Kidney (tissue), 14 donors: ENCODE data around the gene LCA5. TPM values are rescaled to one million over a fixed set of nuclear protein-coding genes. Genes with fewer than 3 reads are reported as not detected.

Source experiments
- DNase-seq, 5 donors: peaks; one replicate each; pipeline ENCODE4 v3.0.0-alpha.2; 2013 to 2020
- FAIRE-seq: peaks from 2 replicates; lab custom pipeline; 2012; peaks lifted over from hg19 to GRCh38; lab: Jason Lieb, UNC
- H3K27ac ChIP-seq, 2 donors: one replicate each; pipeline ENCODE4 v1.7.0; 2013; ENCODE audit warnings: low read depth in 2 of 2, low read length in 2 of 2, inconsistent platforms in 1 of 2
- H3K27me3 ChIP-seq: one replicate; pipeline ENCODE4 v1.7.1; 2013; ENCODE audit warnings: low read length, inconsistent platforms; ENCODE audit not compliant: control insufficient read depth, insufficient read depth
- H3K36me3 ChIP-seq, 3 donors: one replicate each; pipeline versions ENCODE4 v1.7.0 to v1.7.1; 2013; ENCODE audit warnings: low read length in 3 of 3, control low read depth in 1 of 3, inconsistent platforms in 1 of 3; ENCODE audit not compliant: insufficient read depth in 3 of 3, control insufficient read depth in 2 of 3
- H3K4me1 ChIP-seq, 3 donors: one replicate each; pipeline versions ENCODE4 v1.7.0 to v1.7.1; 2013; ENCODE audit warnings: low read length in 3 of 3, inconsistent platforms in 1 of 3, low read depth in 1 of 3; ENCODE audit not compliant: control insufficient read depth in 2 of 3, insufficient read depth in 2 of 3
- H3K4me3 ChIP-seq, 3 donors: one replicate each; pipeline versions ENCODE4 v1.7.0 to v1.8.1; 2013; ENCODE audit warnings: low read length in 3 of 3, control low read depth in 1 of 3, inconsistent platforms in 1 of 3
- H3K9ac ChIP-seq, 3 donors: one replicate each; pipeline versions ENCODE4 v1.7.0 to v1.7.1; 2013; ENCODE audit warnings: low read length in 3 of 3, control low read depth in 1 of 3, inconsistent platforms in 1 of 3
- H3K9me3 ChIP-seq, 3 donors: one replicate each; pipeline versions ENCODE4 v1.7.0 to v1.7.1; 2013; ENCODE audit warnings: low read length in 3 of 3, control low read depth in 1 of 3, inconsistent platforms in 1 of 3; ENCODE audit not compliant: control insufficient read depth in 2 of 3, insufficient read depth in 1 of 3
- intact Hi-C: fragments of 100-400 bp; cut with DNase I; formaldehyde crosslinking; loops from one replicate; pipeline ENCODE4 v1.11.1; 2022
- polyA plus RNA-seq: library from polyadenylated mRNA; stranded (reverse); fragments of 350-450 nt; fragmentation: Illumina TruSeq; extraction: RNeasy Lipid Tissue Mini Kit (QIAGEN cat#74804); gene quantifications from one replicate; pipeline ENCODE4 v1.2.3, GENCODE V29; 2014; ENCODE audit warnings: low read depth, low replicate concordance; ENCODE audit not compliant: insufficient read depth
- total RNA-seq: library from RNA; stranded (reverse); fragmentation: NEBNext Ultra II Directional; extraction: Animal tissue kit (Norgen Biotek cat#: 25700); gene quantifications from one replicate; pipeline ENCODE4 v1.2.1, GENCODE V29; 2021
- TF ChIP-seq, protein P1 (sequence below): IDR thresholded peaks from 3 replicates; pipeline ENCODE4 v1.5.1; 2012; ENCODE audit warnings: mild to moderate bottlenecking, moderate library complexity, borderline replicate concordance; ENCODE audit not compliant: insufficient read depth; ENCODE audit errors: extremely low read depth
- donor health status: control.
- donor health status: control.
- donor health status: control.
- donor health status: control.
- donor health status: control.
- donor health status: DM: yes; HTN: yes; CAD: no.
- donor health status: Normal renal cell carcinoma (clear cell type).

Gene LCA5
- total and polyA plus RNA-seq, 2 donors from 2014 or later, result 2.0 to 4.8 TPM

DNA sequence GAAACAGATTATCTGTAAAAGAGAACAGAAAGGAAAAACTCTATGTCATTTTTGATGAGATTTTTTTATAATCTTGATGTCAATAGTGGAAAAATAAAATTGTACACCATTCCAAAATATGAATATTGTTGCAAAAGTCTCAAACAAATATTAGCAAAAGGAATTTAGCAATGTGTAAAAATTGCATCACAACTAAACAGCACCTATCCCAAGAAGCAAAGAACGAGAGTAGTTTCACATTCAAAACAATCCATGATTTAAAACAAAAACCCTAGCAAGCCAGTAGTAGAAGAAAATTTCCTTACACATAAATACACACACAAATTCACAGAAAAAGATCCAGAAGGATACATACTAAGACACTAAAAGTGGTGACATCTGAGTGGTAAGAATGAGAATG lies 38.4 kb downstream of the LCA5 start:
- no peak overlapping the region for H3K9ac ChIP-seq
- no peak overlapping the region for H3K4me3 ChIP-seq
- intact Hi-C loops, result no loop called here
- H3K27ac ChIP-seq, result no peak overlapping the region
- DNase-seq (no peak), FAIRE-seq (no peak)
- no peaks in the 10 kb centered on the region for H3K36me3 ChIP-seq
- no peaks in the 10 kb centered on the region for H3K9me3 ChIP-seq
- TF ChIP-seq, protein P1, sequence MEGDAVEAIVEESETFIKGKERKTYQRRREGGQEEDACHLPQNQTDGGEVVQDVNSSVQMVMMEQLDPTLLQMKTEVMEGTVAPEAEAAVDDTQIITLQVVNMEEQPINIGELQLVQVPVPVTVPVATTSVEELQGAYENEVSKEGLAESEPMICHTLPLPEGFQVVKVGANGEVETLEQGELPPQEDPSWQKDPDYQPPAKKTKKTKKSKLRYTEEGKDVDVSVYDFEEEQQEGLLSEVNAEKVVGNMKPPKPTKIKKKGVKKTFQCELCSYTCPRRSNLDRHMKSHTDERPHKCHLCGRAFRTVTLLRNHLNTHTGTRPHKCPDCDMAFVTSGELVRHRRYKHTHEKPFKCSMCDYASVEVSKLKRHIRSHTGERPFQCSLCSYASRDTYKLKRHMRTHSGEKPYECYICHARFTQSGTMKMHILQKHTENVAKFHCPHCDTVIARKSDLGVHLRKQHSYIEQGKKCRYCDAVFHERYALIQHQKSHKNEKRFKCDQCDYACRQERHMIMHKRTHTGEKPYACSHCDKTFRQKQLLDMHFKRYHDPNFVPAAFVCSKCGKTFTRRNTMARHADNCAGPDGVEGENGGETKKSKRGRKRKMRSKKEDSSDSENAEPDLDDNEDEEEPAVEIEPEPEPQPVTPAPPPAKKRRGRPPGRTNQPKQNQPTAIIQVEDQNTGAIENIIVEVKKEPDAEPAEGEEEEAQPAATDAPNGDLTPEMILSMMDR, result no peak
- H3K27me3 ChIP-seq, result no peaks in the 10 kb centered on the region
- no peaks in the 10 kb centered on the region for H3K4me1 ChIP-seq

DNA sequence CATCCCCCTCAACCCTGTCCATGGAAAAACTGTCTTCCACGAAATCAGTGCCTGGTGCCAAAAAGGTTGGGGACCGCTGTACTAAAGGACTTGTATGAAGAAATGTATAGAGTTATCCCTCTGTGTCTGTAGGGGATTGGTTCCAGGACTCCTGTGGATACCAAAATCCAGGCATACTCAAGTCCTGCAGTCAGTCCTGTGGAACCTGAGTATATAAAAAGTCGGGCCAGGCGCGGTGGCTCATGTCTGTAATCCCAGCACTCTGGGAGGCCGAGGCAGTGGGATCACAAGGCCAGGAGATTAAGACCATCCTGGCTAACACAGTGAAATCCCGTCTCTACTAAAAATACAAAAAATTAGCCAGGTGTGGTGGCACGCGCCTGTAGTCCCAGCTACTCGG lies 42.0 kb downstream of the LCA5 start:
- Histone ChIP-seq H3K4me3 (no peak overlapping the region), H3K9me3 (no peaks in the 10 kb centered on the region), H3K9ac (no peak overlapping the region), H3K27me3 (no peaks in the 10 kb centered on the region), H3K27ac (no peak overlapping the region), H3K4me1 (no peaks in the 10 kb centered on the region), H3K36me3 (no peaks in the 10 kb centered on the region)
- intact Hi-C loops, result no loop called here
- no peak for DNase-seq
- TF ChIP-seq, protein P1, result no peak
- no peak for FAIRE-seq

DNA sequence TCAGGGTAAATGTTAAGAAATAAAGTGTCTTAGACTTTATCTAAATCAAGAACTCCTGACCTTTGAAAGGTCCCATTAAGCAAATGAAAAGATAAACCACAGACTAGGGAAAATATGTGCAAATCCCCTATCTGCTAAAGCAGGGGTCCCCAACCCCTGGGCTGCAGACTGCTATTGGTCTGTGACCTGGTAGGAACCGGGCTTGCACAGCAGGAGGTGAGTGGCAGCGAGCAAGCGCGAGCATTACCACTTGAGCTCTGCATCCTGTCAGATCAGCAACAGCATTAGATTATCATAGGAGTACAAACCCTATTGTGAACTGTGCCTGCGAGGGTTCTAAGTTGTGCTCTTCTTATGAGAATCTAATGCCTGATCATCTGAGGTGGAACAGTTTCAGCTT lies 42.4 kb downstream of the LCA5 start:
- TF ChIP-seq, protein P1, result no peak
- intact Hi-C loops, result no loop called here
- H3K4me1 ChIP-seq, result no peaks in the 10 kb centered on the region
- no peaks in the 10 kb centered on the region for H3K27me3 ChIP-seq
- DNase-seq (no peak), FAIRE-seq (no peak)
- H3K4me3 ChIP-seq, result no peak overlapping the region
- H3K27ac ChIP-seq, result no peak overlapping the region
- no peaks in the 10 kb centered on the region for H3K36me3 ChIP-seq
- no peaks in the 10 kb centered on the region for H3K9me3 ChIP-seq
- no peak overlapping the region for H3K9ac ChIP-seq

DNA sequence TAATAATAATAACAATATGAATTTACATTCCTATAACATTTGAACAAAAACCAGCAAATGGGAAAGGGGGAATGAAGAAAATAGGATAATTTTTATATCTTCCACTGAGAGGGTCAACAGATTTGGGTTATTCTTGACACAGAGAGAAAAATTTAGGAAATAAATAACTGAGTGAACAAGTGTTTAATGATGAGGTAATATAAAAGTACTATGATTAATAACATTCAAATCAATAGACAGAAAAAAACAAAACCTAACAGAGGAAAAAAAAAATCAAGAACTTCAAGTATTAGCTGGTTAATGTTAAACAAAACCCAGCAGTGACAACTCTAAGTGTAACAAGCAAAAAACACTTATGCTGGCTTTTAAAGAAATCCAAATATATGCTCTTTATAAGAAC lies 66.5 kb downstream of the LCA5 start:
- H3K27me3 ChIP-seq, result no peaks in the 10 kb centered on the region
- H3K27ac ChIP-seq, result no peak overlapping the region
- H3K9me3 ChIP-seq, result no peaks in the 10 kb centered on the region
- no peaks in the 10 kb centered on the region for H3K4me1 ChIP-seq
- no peak for FAIRE-seq
- H3K9ac ChIP-seq, result no peak overlapping the region
- no peak overlapping the region for H3K4me3 ChIP-seq
- H3K36me3 ChIP-seq, result no peaks in the 10 kb centered on the region
- intact Hi-C loops, result no loop called here
- TF ChIP-seq, protein P1, result no peak
- no peak for DNase-seq
